GM18867 (cell line): ENCODE data around the gene SYP.
"Not testable (repeated sequence)": the region's sequence is repeated elsewhere in the genome, so short reads cannot be mapped to it uniquely, and the experiment has no call there.

Experiments used
- ATAC-seq: cut with Tn5 transposase; IDR thresholded peaks from one replicate; pipeline ENCODE4 v1.9.1; 2021; ENCODE audit warnings: mild to moderate bottlenecking, moderate library complexity; ENCODE audit not compliant: unreplicated experiment

SYP gene

GRCh38 chrX:49171752-49172279, 28.2 kb downstream of the SYP start, which contains the start of gene PLP2:
TSS of gene PLP2 (plus strand) at chrX:49171898. CDS start at chrX:49172001, 103 bp downstream.
- ATAC-seq = peak; percentile 30

- no peak for ATAC-seq
These were observed 32.3 kb downstream of the SYP start for GRCh38 chrX:49167740-49168108.

- ATAC-seq = peak; percentile 21
These were observed 32.9 kb downstream of the SYP start for GRCh38 chrX:49166914-49167739.

GRCh38 chrX:49165901-49166881, 33.8 kb downstream of the SYP start:
- ATAC-seq = peak; percentile 48

- no peak for ATAC-seq
These were observed 35.2 kb downstream of the SYP start for GRCh38 chrX:49164589-49165360.

GRCh38 chrX:49163555-49164419, 36.2 kb downstream of the SYP start:
- peak; percentile 50 for ATAC-seq

- ATAC-seq = no peak
These were observed 37.4 kb downstream of the SYP start, which contains the start of gene MAGIX for GRCh38 chrX:49162620-49163019. TSS of gene MAGIX (plus strand) at chrX:49162758. CDS start at chrX:49162890, 132 bp downstream.

- no peak for ATAC-seq
These were observed 38.4 kb downstream of the SYP start for GRCh38 chrX:49161632-49162031.

- ATAC-seq = no peak
These were observed 39.1 kb downstream of the SYP start for GRCh38 chrX:49160908-49161307.

- ATAC-seq = no peak
These were observed 42.8 kb downstream of the SYP start for GRCh38 chrX:49157194-49157593.

- ATAC-seq = peak; percentile 91
These were observed 43.8 kb downstream of the SYP start for GRCh38 chrX:49155900-49156837.

GRCh38 chrX:49155243-49155899, 44.6 kb downstream of the SYP start:
- no peak for ATAC-seq

- no peak for ATAC-seq
These were observed 46.5 kb downstream of the SYP start for GRCh38 chrX:49153467-49153866.

GRCh38 chrX:49149291-49149690, 50.7 kb downstream of the SYP start:
- ATAC-seq = not testable (repeated sequence)

GRCh38 chrX:49148390-49149100, 51.4 kb downstream of the SYP start:
- not testable (repeated sequence) for ATAC-seq

- ATAC-seq = no peak
These were observed 52.1 kb downstream of the SYP start for GRCh38 chrX:49147936-49148335.

GRCh38 chrX:49147282-49147681, 52.7 kb downstream of the SYP start:
- ATAC-seq = no peak
